NCI-H2227 (cell line): Measurements from ENCODE around the gene RAPGEF3.
A peak's percentile ranks its signal among the peaks of the same experiment; 100 is the strongest.

Source experiments
- DNase-seq: peaks from one replicate; lab custom pipeline; 2025; ENCODE audit not compliant: unreplicated experiment; lab: John Stamatoyannopoulos, UW

RAPGEF3 gene

GRCh38 chr12:47745485-47746041 is 13.1 kb downstream of the RAPGEF3 start:
- DNase-seq: no peak

GRCh38 chr12:47744778-47745436 is 13.8 kb downstream of the RAPGEF3 start:
- DNase-seq: no peak

- DNase-seq: no peak
These were observed 14.6 kb downstream of the RAPGEF3 start for GRCh38 chr12:47744005-47744651.

- no peak for DNase-seq
These were observed 15.3 kb downstream of the RAPGEF3 start for GRCh38 chr12:47743311-47743860.

DNA sequence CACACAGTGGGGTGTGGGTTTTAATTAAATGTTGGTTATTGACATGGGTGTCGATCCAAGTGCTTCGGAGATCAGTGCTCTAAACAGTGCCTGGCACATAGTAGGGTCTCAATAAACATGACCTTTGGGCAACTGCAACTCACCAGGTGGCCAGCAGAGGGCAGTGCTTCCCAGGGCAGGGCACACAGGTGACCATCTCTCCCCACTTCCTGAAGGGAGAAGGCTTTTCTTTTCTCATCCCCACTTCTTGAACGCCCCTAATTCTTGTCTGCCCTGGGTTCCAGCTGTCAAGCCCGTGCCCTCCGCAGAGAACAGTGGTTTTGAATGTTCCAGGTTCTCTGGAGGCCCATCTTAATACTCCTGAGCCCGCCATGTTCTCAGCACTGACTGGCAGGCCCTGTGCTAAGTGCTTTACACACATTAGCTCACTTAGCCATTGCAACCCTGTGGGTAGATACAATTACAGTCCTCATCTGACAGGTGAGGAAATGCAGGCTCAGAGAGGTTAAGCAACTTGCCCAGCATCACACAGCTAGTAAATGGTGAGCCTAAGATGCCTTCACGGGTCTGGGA is 16.3 kb downstream of the RAPGEF3 start:
- peak; percentile 23 for DNase-seq

DNA sequence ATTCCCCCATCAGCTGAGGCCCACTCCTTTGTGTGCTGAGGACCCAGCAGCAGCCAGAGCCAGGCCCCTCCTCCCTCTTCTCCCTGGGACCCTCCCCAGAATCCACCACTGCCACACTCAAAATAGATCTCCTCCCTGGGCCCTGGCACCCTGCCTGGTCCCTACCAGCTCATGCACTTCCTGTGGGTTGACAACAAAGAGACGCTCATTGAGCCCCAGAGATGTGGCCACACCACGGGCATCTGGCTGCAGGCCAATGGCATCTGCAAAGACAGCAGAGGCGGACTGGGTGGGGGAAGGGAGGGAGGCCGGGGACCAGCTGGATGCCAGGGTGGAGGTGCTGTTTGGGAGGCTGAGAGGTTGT is 17.4 kb downstream of the RAPGEF3 start:
- peak; percentile 28 for DNase-seq

DNA sequence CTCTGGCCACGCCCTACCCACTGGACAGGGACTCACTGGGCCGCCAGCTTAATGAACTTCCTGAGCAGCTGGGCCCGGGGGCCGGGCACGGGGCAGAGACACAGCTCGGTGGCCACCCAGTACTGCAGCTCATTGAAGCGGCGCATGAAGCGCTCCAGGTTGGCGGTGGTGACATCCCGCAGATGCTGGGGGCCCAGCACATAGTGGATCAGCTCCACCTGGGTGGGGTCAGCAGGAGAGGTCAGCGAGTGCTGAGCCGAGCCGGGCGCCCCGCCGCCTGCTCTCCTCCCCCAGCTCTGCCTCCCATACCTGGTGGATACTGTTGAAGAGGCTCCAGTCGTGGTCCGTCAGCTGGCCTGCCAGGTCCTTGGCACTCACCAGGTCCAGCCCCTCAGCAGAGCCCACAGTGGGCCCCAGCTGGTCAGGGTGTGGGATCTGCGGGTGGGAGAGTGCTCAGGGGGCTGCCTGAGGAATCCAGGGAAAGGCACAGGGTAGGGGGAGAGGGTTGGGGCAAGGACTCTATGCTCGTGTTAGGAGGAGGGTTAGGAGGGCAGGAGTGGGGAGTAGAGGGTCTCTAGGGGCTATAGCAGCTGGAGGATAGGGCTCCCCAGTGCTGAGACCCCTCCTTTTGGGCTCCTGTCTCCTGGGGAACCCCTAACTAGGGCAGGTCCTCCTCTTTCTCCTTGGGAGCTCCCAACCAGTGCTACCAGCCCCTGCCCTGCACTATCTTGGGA is 17.9 kb downstream of the RAPGEF3 start:
- DNase-seq: no peak

DNA sequence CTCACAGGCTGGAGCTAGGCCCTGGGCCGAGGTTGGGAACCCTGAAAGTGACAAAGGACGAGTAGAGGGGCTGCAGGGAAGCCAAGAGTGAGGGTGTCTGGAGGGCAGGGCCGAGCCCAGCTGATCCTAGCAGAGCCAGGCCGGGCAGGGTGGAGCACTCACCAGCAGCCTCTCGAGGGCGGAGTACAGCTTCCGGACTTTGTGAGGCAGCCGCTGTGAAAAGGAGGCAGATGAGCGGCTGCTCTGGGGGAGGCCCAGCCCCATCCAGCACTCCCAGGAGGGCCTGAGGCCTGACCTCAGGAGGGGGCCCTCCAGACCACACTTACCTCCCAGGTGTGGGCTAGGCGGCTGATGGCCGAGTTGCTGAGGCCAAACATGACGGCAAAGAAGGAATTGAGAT is 18.7 kb downstream of the RAPGEF3 start:
- no peak for DNase-seq

DNA sequence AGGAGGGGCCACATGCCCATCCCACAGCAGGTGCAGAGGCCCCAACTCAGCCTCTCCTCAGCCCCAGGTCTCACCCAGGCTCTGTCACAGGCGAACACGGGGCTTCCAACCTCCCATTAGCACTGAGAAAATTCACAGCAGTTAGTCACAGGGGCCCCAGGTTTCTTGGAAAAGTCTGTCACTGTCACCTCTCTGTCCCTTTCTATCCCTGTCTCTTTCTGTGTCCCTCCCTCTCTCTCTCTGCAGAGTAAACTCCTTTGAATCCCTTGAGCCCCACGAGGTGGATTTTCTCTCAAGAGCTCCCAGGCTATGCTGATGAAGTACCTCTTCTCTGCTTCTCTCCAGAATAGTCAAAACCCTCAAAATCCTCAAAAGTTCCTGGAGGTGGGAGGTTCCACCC is 19.4 kb downstream of the RAPGEF3 start:
- DNase-seq: no peak

- no peak for DNase-seq
These were observed 20.6 kb downstream of the RAPGEF3 start for GRCh38 chr12:47737936-47738594.

DNA sequence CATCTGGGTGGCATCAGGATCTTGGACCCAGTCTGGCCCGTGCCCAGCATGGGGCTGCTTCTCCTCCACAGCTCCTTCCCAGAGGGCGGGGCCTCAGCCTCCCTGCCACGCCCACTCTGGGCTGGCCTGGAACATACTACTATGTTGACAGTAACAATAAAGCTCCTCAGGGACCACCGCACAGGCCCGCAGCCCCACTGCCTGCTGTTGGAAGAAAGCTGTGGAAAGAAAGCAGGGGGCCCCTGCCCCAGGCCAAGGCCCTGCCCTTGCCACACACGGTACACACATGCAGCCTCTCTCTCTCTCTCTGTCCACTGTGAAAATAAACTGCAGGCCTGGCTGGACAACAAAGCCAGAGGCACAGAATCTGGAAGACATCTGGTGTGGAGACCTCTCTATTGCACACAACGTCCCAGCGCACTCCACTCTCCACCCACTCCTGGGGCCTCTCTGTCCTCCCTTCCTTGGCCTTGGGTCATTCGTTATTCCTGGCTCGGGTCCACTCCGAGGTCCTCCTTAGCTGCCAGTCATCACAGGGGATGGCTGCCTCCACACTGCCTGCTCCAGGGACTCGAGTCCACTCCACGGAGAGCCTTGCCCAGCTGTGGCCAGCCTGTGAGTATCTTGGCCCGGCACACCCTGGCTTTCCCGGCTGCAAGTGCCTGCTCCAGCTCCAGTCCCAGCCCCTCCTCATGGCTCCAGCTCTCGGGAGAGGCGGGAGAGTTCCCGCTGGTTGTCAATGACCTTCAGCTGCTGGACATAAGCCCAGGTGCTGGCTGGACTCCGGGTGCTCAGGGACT is 21.6 kb downstream of the RAPGEF3 start:
- no peak for DNase-seq

DNA sequence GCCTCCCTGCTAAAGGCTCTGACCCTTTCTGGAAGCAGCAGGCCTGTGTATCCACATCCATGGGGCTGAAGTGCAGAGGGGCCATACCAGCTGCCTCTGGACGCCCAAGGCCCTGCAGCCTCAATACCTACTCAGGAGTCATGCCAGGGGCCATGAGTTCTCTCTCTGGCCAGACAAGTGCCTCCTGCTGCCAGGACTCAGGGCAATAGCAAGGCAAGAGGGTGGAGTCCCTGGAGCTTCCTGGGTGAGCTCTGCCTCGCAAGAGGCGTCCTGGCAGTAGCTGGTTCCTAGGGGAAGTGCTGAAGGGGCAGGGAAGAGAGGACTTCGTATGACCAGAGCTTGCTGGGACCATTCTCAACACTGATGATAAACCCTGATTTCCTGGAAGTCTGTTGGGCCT is 22.5 kb downstream of the RAPGEF3 start:
- DNase-seq: no peak

DNA sequence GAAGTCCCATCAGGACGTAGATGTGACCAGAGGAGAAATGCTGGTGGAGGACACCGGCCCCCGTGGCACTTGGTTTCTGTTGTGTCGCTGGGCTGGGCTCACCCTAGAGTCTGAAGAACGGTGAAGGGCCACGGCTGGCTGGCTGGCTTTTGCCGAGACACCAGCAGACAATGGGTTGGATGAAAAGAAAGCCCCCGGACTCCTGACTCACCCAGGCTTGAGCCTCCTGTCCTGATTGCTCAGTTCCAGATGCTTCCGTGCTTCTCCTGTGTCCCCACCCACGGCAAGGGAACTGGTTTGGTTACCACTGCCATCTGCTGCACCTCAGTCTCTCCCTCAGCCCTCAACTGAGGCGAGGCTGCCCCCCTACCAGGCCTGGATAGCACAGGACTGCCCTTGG is 23.0 kb downstream of the RAPGEF3 start:
- no peak for DNase-seq

DNA sequence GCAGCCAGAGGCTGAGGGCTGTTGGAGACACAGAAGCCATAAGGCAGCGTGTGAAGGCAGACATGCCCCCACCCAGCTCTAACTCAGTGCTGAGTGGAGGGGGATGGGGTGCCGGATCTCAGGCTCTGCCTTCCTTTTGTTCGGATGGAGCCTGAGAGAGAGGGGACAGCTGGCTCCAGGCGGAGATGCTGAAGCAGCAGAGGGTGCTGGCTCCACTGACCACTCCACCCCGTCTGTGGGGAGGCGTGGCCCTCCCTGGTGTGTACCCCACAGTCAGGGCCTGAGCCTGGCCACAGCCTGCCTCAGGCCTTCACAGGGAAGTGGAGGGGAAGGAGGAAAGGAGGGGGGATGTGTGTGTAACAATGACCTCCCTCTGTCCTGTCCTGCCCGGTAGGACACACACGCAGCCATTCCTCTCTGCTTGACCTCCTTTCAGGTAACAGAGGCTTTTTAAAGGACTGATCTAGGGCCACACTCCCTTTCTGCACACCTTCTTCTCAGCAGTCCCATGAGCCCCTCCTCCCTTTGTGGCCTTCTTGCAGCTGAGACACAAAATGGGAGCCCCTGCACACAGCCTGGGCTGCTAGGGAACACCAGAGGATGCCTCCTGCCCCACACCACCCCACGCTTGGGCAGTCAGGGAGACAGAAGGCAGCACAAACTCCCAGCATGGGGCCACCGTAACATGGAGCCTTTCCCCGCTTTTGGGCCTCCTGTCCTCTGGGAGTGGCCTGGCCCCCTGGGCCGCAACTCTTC is 23.8 kb downstream of the RAPGEF3 start:
- DNase-seq: peak; percentile 76

DNA sequence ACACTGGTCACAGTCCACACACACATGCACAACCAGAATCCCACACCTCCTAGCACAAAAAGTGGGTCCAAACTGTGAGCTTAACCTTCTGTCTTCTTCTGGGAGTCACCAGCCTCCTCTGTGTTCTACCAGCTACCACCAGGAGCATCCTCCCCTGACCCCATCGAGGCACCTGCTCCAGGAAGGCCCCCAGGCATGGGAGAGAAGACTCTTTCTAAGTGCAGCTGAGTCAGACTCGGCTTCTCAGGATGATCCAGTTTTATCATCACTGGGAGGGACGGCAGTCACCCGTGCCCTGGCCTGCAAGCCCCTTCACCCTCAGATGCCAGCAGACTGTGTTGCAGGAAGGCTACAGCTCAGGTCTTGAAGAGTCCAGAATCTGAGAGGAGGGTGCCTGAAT is 25.5 kb downstream of the RAPGEF3 start:
- DNase-seq: no peak

DNA sequence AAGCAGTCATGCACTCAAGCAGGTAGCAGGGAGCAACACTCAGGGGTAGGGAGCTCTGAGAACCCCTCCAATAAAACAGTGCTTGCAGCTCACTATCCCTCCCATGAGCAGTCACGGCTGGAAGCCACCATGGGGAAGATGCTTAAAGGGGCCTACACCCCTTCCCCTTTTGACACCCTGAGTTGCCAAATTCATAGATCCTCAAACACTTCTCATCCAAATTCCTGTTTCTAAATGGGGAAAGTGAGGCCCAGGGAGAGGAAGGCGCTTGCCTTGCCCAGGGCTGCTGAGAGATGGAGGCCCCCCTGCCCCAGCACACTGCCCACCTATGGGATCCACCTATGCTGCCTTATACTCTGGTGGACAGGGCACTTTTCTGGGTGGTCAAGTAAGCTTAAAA is 26.2 kb downstream of the RAPGEF3 start:
- no peak for DNase-seq

DNA sequence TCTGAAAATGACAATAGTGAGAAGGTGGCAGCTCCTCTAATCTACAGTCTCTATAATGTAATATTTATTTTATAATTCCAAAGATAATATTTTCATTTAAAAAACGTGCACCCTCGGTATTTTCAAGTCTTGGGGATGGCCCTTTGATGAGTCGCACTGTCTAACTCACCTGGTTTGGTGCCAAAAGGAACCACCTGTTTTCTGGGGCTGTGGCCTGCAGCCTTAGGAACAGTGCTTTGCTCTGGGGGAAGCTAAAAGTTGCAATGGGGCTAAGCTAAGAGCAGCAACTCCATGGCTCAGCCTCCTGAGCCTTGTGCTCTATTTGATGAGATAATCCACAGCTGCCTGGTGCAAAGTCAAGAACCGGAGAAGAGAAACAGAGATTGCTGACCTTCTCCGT is 27.0 kb downstream of the RAPGEF3 start:
- DNase-seq: no peak

DNA sequence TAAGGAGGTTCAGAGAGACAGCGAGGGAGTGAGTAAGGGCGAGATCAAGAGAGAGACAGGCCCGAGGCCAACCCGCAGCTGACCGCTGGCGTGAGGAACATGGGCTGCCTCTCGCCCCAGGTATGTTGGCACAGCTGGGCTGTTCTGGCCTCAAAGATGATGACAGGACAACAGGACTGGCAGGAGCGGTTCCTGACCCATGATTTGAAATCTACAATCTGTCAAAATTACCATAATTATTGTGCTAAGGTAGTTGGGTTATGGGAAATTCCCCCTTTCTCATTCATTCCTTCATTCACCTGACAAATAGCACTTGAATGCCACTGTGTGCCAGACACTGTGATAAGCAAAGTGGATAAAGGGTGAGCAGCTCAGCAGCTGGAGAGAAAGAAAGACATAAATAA is 28.3 kb downstream of the RAPGEF3 start:
- DNase-seq: no peak

- no peak for DNase-seq
These were observed 29.4 kb downstream of the RAPGEF3 start for GRCh38 chr12:47729233-47729632.
